ENCODE measurements around the gene IL1R1.

- no peak for TF ChIP-seq CTCF (conservative IDR thresholded peaks at IDR 0.05; ENCODE audit: low read length)
- no peak for TF ChIP-seq EZH2phosphoT487 (IDR thresholded peaks at IDR 0.05; ENCODE audit: borderline replicate concordance, low read depth, low read length)
These were observed 21.8 kb upstream of the IL1R1 start for GRCh38 chr2:102120701-102121159.

Measured in OCI-LY7 (cell line).